Measurements from ENCODE around the gene GCA. TPM values are rescaled to one million over a fixed set of nuclear protein-coding genes. Genes with fewer than 3 reads are reported as not detected.
A peak's percentile ranks its signal among the peaks of the same experiment; 100 is the strongest.

GCA gene
- total and polyA plus RNA-seq, 2 of the 8 experiments (the other 6 are each of a cell fraction or from before 2014, with no cell fraction given), result 37.4 to 42.0 TPM

DNA sequence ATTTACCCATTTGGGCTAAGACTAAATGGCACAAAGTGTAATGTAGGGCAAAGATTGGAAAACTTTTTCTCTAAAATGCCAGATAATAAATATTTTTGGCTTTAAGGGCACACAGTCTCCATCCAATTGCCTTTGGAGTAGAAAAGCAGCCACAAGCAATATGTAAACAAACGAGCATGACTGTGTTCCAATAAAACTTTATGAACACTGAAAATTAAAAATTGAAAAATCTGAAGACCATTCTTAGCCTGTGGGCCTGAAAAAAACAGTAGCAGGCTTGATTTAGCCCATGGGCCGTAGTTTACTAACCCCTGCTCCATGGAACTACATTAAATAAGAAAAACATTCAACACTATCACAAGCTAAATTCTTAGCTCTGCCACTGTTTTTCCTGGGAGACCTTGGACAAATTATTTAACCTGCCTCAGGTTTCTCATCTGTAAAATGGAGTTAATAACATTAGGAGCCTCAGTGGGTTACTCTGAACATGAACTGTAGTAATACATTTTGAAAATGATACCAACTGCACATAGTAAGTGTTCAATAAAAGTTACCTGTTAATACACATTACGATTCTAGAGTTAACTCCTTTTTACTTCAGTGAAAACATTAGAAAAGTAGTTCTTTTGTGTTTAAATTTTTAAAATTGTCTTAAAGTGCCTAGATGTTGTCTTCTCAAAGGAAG lies 26.7 kb upstream of the GCA start:
- no peak overlapping the region for H3K18ac ChIP-seq (ENCODE audit: extremely low read depth, low read length)
- no peak overlapping the region for H2AFZ ChIP-seq (ENCODE audit: low read length)
- CTCF ChIA-PET (ENCODE audit: partially characterized antibody), result interaction anchor here (2.3 to 4.3 kb wide), 4 partner anchors 8 to 18 kb away, joined by 11 to 30 read pairs (median 21); no protein-coding TSS in a partner anchor
- TF ChIP-seq SIRT6 (IDR thresholded peaks at IDR 0.05; ENCODE audit: low read length) (no peak), POLR2A (IDR thresholded peaks at IDR 0.05; ENCODE audit: control extremely low read depth in 1 of 2, low read depth in 2 of 2, low read length in 2 of 2) (no peak), SAP30 (IDR thresholded peaks at IDR 0.05; ENCODE audit: insufficient read depth, insufficient replicate concordance, low read length) (no peak), EGR1 (IDR thresholded peaks at IDR 0.05; ENCODE audit: borderline replicate concordance, low read depth, low read length) (no peak), KDM5A (IDR thresholded peaks at IDR 0.05; ENCODE audit: low read length) (no peak), EZH2 (IDR thresholded peaks at IDR 0.05; ENCODE audit: low read depth, low read length, severe bottlenecking) (no peak), BRCA1 (IDR thresholded peaks at IDR 0.05; ENCODE audit: low read depth, low read length) (no peak), TAF7 (optimal IDR thresholded peaks at IDR 0.05; ENCODE audit: borderline replicate concordance, low read depth, low read length) (no peak), CBX8 (IDR thresholded peaks at IDR 0.05; ENCODE audit: borderline replicate concordance, low read depth, low read length) (no peak), SIX5 (IDR thresholded peaks at IDR 0.05; ENCODE audit: low read depth, low read length) (no peak), EP300 (IDR thresholded peaks at IDR 0.05; ENCODE audit: borderline replicate concordance in 1 of 2, low read depth in 2 of 2, low read length in 2 of 2) (no peak), RAD21 (IDR thresholded peaks at IDR 0.05 in 1 of 2, conservative IDR thresholded peaks at IDR 0.05 in 1 of 2; ENCODE audit: low read depth in 2 of 2, low read length in 2 of 2) (no peak), BCL11A (IDR thresholded peaks at IDR 0.05; ENCODE audit: low read depth in 2 of 2, low read length in 2 of 2) (no peak)

More for the DNA sequence above, 26.7 kb upstream of the GCA start:
- Histone ChIP-seq H2BK5ac (ENCODE audit: low read depth, low read length) (no peak overlapping the region), H3K9ac (replicated peaks in 1 of 4; ENCODE audit: extremely low read depth in 1 of 4, low read depth in 3 of 4, low read length in 3 of 4) (no peak overlapping the region), H3K27ac (ENCODE audit: low read depth, low read length) (no peak overlapping the region), H4K20me1 (replicated peaks in 1 of 2; ENCODE audit: control insufficient read depth in 1 of 2, insufficient read depth in 2 of 2, low read length in 2 of 2) (no peaks in the 10 kb centered on the region), H3K23me2 (ENCODE audit: low read depth, low read length) (peaks cover 4% of the 10 kb centered on the region; the same call in 1 of the 2 replicates), H4K8ac (ENCODE audit: extremely low read depth, insufficient read depth, low read length) (no peak overlapping the region), H3K79me1 (ENCODE audit: low read depth, low read length) (no peaks in the 10 kb centered on the region), H3K56ac (replicated peaks; ENCODE audit: insufficient read length, low read depth, low read length) (no peak overlapping the region), H3K14ac (ENCODE audit: insufficient read length) (no peak overlapping the region), H3K4me2 (ENCODE audit: insufficient read depth in 1 of 2, low read depth in 2 of 2, low read length in 2 of 2) (peak overlapping the region in 1 of 2 experiments; percentile 77; a peak in 2 of 4 replicates), H2BK12ac (ENCODE audit: low read depth, low read length) (no peak overlapping the region), H3K79me2 (ENCODE audit: control insufficient read depth in 1 of 2, insufficient read depth in 2 of 2, low read length in 2 of 2) (no peaks in the 10 kb centered on the region), H3K4me3 (ENCODE audit: extremely low read depth in 1 of 4, insufficient read depth in 2 of 4, low read depth in 3 of 4, low read length in 4 of 4) (peak overlapping the region in 1 of 4 experiments; percentile 74; a peak in 2 of 8 replicates), H2BK15ac (ENCODE audit: low read length) (no peak overlapping the region), H3K4me1 (replicated peaks in 1 of 4; ENCODE audit: control insufficient read depth in 3 of 4, insufficient read depth in 4 of 4, low read length in 3 of 4) (peaks cover 0 to 8% (median 2%) of the 10 kb centered on the region in 4 experiments; a peak in 3 of 7 replicates), H2BK120ac (replicated peaks; ENCODE audit: low read depth, low read length) (no peak overlapping the region), H2BK20ac (ENCODE audit: low read length) (no peak overlapping the region), H3K36me3 (ENCODE audit: control insufficient read depth in 2 of 4, insufficient read depth in 4 of 4, low read length in 3 of 4) (no peaks in the 10 kb centered on the region), H2AK5ac (ENCODE audit: low read depth, low read length) (no peak overlapping the region), H3K9me3 (ENCODE audit: insufficient read depth in 2 of 2, low read depth in 1 of 2, low read length in 1 of 2) (no peaks in the 10 kb centered on the region), H4K91ac (replicated peaks; ENCODE audit: insufficient read length, low read length) (no peak overlapping the region), H3K4ac (replicated peaks; ENCODE audit: insufficient read length, low read depth, low read length) (no peak overlapping the region), H4K5ac (ENCODE audit: insufficient read length, low read depth, low read length) (no peak overlapping the region), H3K23ac (ENCODE audit: insufficient read length) (no peak overlapping the region), H3K27me3 (replicated peaks in 1 of 4; ENCODE audit: control insufficient read depth in 3 of 4, extremely low read depth in 1 of 4, insufficient read depth in 3 of 4, low read length in 3 of 4) (peaks cover 0 to 12% (median 6%) of the 10 kb centered on the region in 4 experiments; a peak in 5 of 7 replicates)
- no peak for FAIRE-seq
- POLR2A ChIA-PET (ENCODE audit: partially characterized antibody), result no interaction called here
- 86% methylated on average over 3 of the region's 3 CpGs; no CpG with 5 or more reads in 1 of the 2 experiments for WGBS, 2 experiments (ENCODE audit: extremely low coverage in 1 of 2, insufficient coverage in 1 of 2, insufficient read length in 1 of 2, insufficient replicate concordance in 2 of 2, low coverage in 1 of 2, low lambda C conversion rate in 2 of 2, missing lambda C conversion rate in 1 of 2)
- DNase-seq (ENCODE audit: low read depth in 1 of 2, low spot score in 2 of 2), result no peak

Data from H1 (cell line).